HepG2 (cell line): ENCODE results near the gene PIP5K1A. TPM values are rescaled to one million over a fixed set of nuclear protein-coding genes. Genes with fewer than 3 reads are reported as not detected.

Experiments
- GATAD2A ChIP-seq: IDR thresholded peaks from 2 replicates; pipeline ENCODE4 v1.6.1; 2016
- HNRNPLL ChIP-seq: fragments of 200-400 bp; formaldehyde crosslinking; IDR thresholded peaks from 2 replicates; pipeline ENCODE4 v1.6.1; 2017; ENCODE audit warnings: mild to moderate bottlenecking, low read depth, low read length; ENCODE audit not compliant: poor library complexity, severe bottlenecking
- NFYB ChIP-seq: sonication (generic); formaldehyde crosslinking; IDR thresholded peaks from 2 replicates; pipeline ENCODE4 v1.4.0; 2020; ENCODE audit warnings: missing genetic modification reagents
- NONO ChIP-seq, 2 experiments: fragments of 450-650 bp in 1 of 2; sonication (generic) in 1 of 2; formaldehyde crosslinking in 1 of 2; IDR thresholded peaks in 1 of 2; conservative IDR thresholded peaks in 1 of 2; 2 replicates each; pipeline versions ENCODE4 v1.6.1 to v1.8.0; 2017 to 2022; ENCODE audit warnings: mild to moderate bottlenecking in 1 of 2, missing genetic modification reagents in 1 of 2, moderate library complexity in 1 of 2
- ONECUT2 ChIP-seq: sonication (generic); formaldehyde crosslinking; IDR thresholded peaks from 2 replicates; pipeline ENCODE4 v1.4.0; 2020; ENCODE audit warnings: missing genetic modification reagents
- SIN3A ChIP-seq: IDR thresholded peaks from 2 replicates; pipeline ENCODE4 v1.6.1; 2011; ENCODE audit warnings: low read depth, mild to moderate bottlenecking, control low read depth, low read length, borderline replicate concordance
- SNRNP70 ChIP-seq: fragments of 200-400 bp; formaldehyde crosslinking; IDR thresholded peaks from 2 replicates; pipeline ENCODE4 v1.6.1; 2017; ENCODE audit warnings: mild to moderate bottlenecking, low read depth, low read length, moderate library complexity
- TBL1XR1 ChIP-seq: fragments of 150-350 bp; IDR thresholded peaks from 2 replicates; pipeline ENCODE4 v1.6.1; 2014; ENCODE audit warnings: borderline replicate concordance, low read length; ENCODE audit not compliant: partially characterized antibody
- TBX3 ChIP-seq: fragments of 450-650 bp; IDR thresholded peaks from 2 replicates; pipeline ENCODE4 v1.6.1; 2017; ENCODE audit warnings: antibody characterized with exemption, mild to moderate bottlenecking, inconsistent platforms, borderline replicate concordance
- TFDP2 ChIP-seq: sonication (generic); formaldehyde crosslinking; IDR thresholded peaks from 2 replicates; pipeline ENCODE4 v1.4.0; 2020; ENCODE audit warnings: missing genetic modification reagents
- ZFP41 ChIP-seq: sonication (generic); formaldehyde crosslinking; IDR thresholded peaks from 2 replicates; pipeline ENCODE4 v1.4.0; 2020; ENCODE audit warnings: mild to moderate bottlenecking, missing genetic modification reagents, borderline replicate concordance
- ZNF143 ChIP-seq: sonication (generic); formaldehyde crosslinking; IDR thresholded peaks from 2 replicates; pipeline ENCODE4 v1.4.0; 2020; ENCODE audit warnings: missing genetic modification reagents
- ZNF33B ChIP-seq: sonication (generic); formaldehyde crosslinking; IDR thresholded peaks from 2 replicates; pipeline ENCODE4 v1.5.1; 2020; ENCODE audit warnings: mild to moderate bottlenecking, missing genetic modification reagents
- ZNF34 ChIP-seq: sonication (generic); formaldehyde crosslinking; IDR thresholded peaks from 2 replicates; pipeline ENCODE4 v1.4.0; 2020; ENCODE audit warnings: mild to moderate bottlenecking, missing genetic modification reagents, borderline replicate concordance
- ZNF354B ChIP-seq: sonication (generic); formaldehyde crosslinking; IDR thresholded peaks from 2 replicates; pipeline ENCODE4 v1.8.0; 2022; ENCODE audit warnings: mild to moderate bottlenecking, missing genetic modification reagents
- ZNF563 ChIP-seq: sonication (generic); formaldehyde crosslinking; IDR thresholded peaks from 2 replicates; pipeline ENCODE4 v1.8.0; 2022; ENCODE audit warnings: mild to moderate bottlenecking, moderate library complexity, missing genetic modification reagents
- ZNF597 ChIP-seq: sonication (generic); formaldehyde crosslinking; IDR thresholded peaks from 2 replicates; pipeline ENCODE4 v1.5.0; 2020; ENCODE audit warnings: missing genetic modification reagents
- ZNF605 ChIP-seq: sonication (generic); formaldehyde crosslinking; IDR thresholded peaks from 2 replicates; pipeline ENCODE4 v1.8.0; 2022; ENCODE audit warnings: mild to moderate bottlenecking, missing genetic modification reagents
- polyA plus RNA-seq, 8 experiments: library from polyadenylated mRNA; depleted of rRNA in 3 of 8; stranded (reverse) in 7 of 8; unstranded in 1 of 8; fragments of >200 nt; fragmentation: Illumina TruSeq in 4 of 8; extraction: Trizol in 4 of 8; gene quantifications; 2 replicates each; pipeline versions ENCODE4 v1.2.1 to v1.2.3, GENCODE V29; 2011 to 2016; ENCODE audit warnings: low read depth in 4 of 8, missing spikeins in 1 of 8, mixed read lengths in 1 of 8; ENCODE audit not compliant: insufficient read depth in 1 of 8
- total RNA-seq, 5 experiments: library from RNA; depleted of rRNA; stranded (reverse); fragments of >200 nt; fragmentation: Illumina TruSeq; extraction: Trizol; gene quantifications; 2 replicates each; pipeline ENCODE4 v1.2.3, GENCODE V29; 2016; ENCODE audit warnings: low read depth in 1 of 5
- TF ChIP-seq, protein P1 (sequence below): sonication (generic); formaldehyde crosslinking; IDR thresholded peaks from 2 replicates; pipeline ENCODE4 v1.9.0; 2021; ENCODE audit warnings: missing genetic modification reagents, borderline replicate concordance
- TF ChIP-seq, protein P2 (sequence below): sonication (generic); formaldehyde crosslinking; IDR thresholded peaks from 2 replicates; pipeline ENCODE4 v1.4.0; 2020; ENCODE audit warnings: missing genetic modification reagents
- TF ChIP-seq, protein P3 (sequence below): sonication (generic); formaldehyde crosslinking; IDR thresholded peaks from 2 replicates; pipeline ENCODE4 v1.4.0; 2020; ENCODE audit warnings: missing genetic modification reagents

PIP5K1A gene
- total and polyA plus RNA-seq, 2 of the 13 experiments (the other 11 are each of a cell fraction or from before 2014, with no cell fraction given), result 45.3 to 65.1 TPM

DNA sequence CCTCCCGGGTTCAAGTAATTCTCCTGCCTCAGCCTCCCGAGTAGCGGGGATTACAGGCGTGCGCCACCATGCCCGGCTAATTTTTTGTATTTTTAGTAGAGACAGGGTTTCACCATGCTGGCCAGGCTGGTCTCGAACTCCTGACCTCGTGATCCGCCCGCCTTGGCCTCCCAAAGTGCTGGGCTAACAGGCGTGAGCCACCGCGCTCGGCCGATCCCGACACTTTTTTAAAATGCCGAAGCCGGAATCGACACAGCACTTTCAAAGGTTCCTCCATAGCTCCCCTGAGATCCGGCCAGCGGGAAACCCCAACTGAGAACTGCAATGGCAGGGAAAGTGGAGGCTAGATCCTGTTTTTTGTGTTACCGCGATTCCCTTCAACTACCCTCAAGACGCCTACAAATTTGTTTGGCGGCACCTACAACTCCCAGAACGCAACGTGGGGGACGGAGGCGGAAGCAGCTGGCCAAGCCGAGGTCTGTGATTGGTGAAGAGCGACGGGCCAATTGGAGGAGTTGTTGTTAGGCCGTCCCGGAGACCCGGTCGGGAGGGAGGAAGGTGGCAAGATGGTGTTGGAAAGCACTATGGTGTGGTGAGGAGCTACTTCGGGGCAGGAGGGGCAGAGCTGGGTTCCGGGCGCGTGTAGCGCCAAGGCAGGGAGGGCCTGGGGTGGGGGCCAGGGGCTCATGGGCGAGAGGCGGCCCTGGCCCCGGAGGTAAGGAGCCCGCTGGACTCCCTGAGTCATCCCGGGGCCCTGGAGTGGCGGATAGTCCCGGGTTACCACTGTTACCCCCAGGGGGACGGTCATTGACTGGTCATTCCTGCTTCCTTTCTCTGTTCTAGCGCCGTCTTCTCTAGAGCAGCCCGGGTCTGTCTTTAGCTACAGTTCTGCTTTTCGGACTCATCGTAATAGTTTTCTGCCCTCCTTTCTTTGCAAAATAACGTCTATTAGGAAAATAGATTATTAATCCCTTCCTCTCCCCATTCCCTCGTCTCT is 56.2 kb downstream of the PIP5K1A start, which contains the start of gene PSMD4 (continued):
- TF ChIP-seq NONO (IDR thresholded peaks at IDR 0.05) (no peak), NONO (CRISPR knock-in tag; conservative IDR thresholded peaks at IDR 0.05) (peak; percentile 76), ZNF34 (no peak), ONECUT2 (CRISPR knock-in tag) (no peak), ZNF563 (CRISPR knock-in tag) (peak; percentile 60), ZNF143 (peak; percentile 92), SNRNP70 (no peak), NFYB (peak; percentile 97), HNRNPLL (peak; percentile 25), TBX3 (peak; percentile 50; the same call in 1 of the 2 replicates), ZNF354B (no peak), ZFP41 (CRISPR knock-in tag) (no peak), SIN3A (peak; percentile 75; the same call in 1 of the 2 replicates), ZNF33B (CRISPR knock-in tag) (no peak), TBL1XR1 (no peak), GATAD2A (CRISPR knock-in tag) (no peak), ZNF597 (no peak), ZNF605 (no peak; the same call in 1 of the 2 replicates), TFDP2 (peak; percentile 64; the same call in 1 of the 2 replicates)
- TF ChIP-seq, protein P1, sequence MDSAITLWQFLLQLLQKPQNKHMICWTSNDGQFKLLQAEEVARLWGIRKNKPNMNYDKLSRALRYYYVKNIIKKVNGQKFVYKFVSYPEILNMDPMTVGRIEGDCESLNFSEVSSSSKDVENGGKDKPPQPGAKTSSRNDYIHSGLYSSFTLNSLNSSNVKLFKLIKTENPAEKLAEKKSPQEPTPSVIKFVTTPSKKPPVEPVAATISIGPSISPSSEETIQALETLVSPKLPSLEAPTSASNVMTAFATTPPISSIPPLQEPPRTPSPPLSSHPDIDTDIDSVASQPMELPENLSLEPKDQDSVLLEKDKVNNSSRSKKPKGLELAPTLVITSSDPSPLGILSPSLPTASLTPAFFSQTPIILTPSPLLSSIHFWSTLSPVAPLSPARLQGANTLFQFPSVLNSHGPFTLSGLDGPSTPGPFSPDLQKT, result no peak
- TF ChIP-seq, protein P2, sequence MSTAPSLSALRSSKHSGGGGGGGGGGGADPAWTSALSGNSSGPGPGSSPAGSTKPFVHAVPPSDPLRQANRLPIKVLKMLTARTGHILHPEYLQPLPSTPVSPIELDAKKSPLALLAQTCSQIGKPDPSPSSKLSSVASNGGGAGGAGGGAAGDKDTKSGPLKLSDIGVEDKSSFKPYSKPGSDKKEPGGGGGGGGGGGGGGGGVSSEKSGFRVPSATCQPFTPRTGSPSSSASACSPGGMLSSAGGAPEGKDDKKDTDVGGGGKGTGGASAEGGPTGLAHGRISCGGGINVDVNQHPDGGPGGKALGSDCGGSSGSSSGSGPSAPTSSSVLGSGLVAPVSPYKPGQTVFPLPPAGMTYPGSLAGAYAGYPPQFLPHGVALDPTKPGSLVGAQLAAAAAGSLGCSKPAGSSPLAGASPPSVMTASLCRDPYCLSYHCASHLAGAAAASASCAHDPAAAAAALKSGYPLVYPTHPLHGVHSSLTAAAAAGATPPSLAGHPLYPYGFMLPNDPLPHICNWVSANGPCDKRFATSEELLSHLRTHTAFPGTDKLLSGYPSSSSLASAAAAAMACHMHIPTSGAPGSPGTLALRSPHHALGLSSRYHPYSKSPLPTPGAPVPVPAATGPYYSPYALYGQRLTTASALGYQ (CRISPR knock-in tag), result 0 out of 2 replicates have a peak, but pooled peaks have one; percentile 10
- TF ChIP-seq, protein P3, sequence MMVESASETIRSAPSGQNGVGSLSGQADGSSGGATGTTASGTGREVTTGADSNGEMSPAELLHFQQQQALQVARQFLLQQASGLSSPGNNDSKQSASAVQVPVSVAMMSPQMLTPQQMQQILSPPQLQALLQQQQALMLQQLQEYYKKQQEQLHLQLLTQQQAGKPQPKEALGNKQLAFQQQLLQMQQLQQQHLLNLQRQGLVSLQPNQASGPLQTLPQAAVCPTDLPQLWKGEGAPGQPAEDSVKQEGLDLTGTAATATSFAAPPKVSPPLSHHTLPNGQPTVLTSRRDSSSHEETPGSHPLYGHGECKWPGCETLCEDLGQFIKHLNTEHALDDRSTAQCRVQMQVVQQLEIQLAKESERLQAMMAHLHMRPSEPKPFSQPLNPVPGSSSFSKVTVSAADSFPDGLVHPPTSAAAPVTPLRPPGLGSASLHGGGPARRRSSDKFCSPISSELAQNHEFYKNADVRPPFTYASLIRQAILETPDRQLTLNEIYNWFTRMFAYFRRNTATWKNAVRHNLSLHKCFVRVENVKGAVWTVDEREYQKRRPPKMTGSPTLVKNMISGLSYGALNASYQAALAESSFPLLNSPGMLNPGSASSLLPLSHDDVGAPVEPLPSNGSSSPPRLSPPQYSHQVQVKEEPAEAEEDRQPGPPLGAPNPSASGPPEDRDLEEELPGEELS (CRISPR knock-in tag), result no peak; the same call in 1 of the 2 replicates
